NCI-H82 (cell line): ENCODE data around the gene SLC17A5.
"Not testable (repeated sequence)": the region's sequence is repeated elsewhere in the genome, so short reads cannot be mapped to it uniquely, and the experiment has no call there.

Experiments used
- DNase-seq: peaks from one replicate; lab custom pipeline; 2025; lab: John Stamatoyannopoulos, UW

SLC17A5 gene

GRCh38 chr6:73566486-73566871, 87.3 kb downstream of the SLC17A5 start:
- not testable (repeated sequence) for DNase-seq

GRCh38 chr6:73565767-73566485, 87.9 kb downstream of the SLC17A5 start:
- no peak for DNase-seq

- no peak for DNase-seq
These were observed 89.0 kb downstream of the SLC17A5 start for GRCh38 chr6:73564578-73565345.

GRCh38 chr6:73562558-73562957, 91.2 kb downstream of the SLC17A5 start:
- DNase-seq = no peak

GRCh38 chr6:73560853-73561407, 92.9 kb downstream of the SLC17A5 start:
- DNase-seq = no peak

- no peak for DNase-seq
These were observed 93.5 kb downstream of the SLC17A5 start for GRCh38 chr6:73560182-73560732.

GRCh38 chr6:73559399-73559794, 94.4 kb downstream of the SLC17A5 start:
- DNase-seq = not testable (repeated sequence)

GRCh38 chr6:73558624-73559398, 95.0 kb downstream of the SLC17A5 start:
- no peak for DNase-seq

- DNase-seq = no peak
These were observed 97.0 kb downstream of the SLC17A5 start for GRCh38 chr6:73556836-73557235.

- not testable (repeated sequence) for DNase-seq
These were observed 98.3 kb downstream of the SLC17A5 start for GRCh38 chr6:73555380-73555949.

- DNase-seq = not testable (repeated sequence)
These were observed 102.7 kb downstream of the SLC17A5 start for GRCh38 chr6:73551115-73551514.

GRCh38 chr6:73548458-73549446, 105.0 kb downstream of the SLC17A5 start:
- DNase-seq = no peak

GRCh38 chr6:73547036-73547435, 106.8 kb downstream of the SLC17A5 start:
- DNase-seq = no peak
